Measurements from ENCODE around the gene ST8SIA1. TPM values are rescaled to one million over a fixed set of nuclear protein-coding genes. Genes with fewer than 3 reads are reported as not detected.

The ST8SIA1 gene
- total RNA-seq, 1 experiment from 2014 or later: not detected

- CTCF ChIA-PET: no interaction called here
- no peaks in the 10 kb centered on the region for H3K9me2 ChIP-seq (ENCODE audit: insufficient read depth)
- H4K20me1 ChIP-seq (ENCODE audit: insufficient read depth): no peaks in the 10 kb centered on the region
- ATAC-seq: no peak
- H3K9ac ChIP-seq (ENCODE audit: low read length): no peak overlapping the region
- DNase-seq (ENCODE audit: low read depth, low spot score): no peak
- RAD21 ChIA-PET (ENCODE audit: low non-redundant PET in 1 of 2, low total read pairs in 2 of 2, uncharacterized antibody in 2 of 2, unreplicated experiment in 2 of 2): no interaction called here
- no peaks in the 10 kb centered on the region for H3K4me1 ChIP-seq (ENCODE audit: control insufficient read depth in 1 of 2, insufficient read depth in 2 of 2, low read length in 2 of 2)
- H2AFZ ChIP-seq (ENCODE audit: low read depth, low read length, poor library complexity, severe bottlenecking): no peak overlapping the region
- POLR2A ChIA-PET: no interaction called here
- TF ChIP-seq EZH2 (IDR thresholded peaks at IDR 0.05): no peak
- TF ChIP-seq SRF (IDR thresholded peaks at IDR 0.05; ENCODE audit: low read depth): no peak
- no peak for TF ChIP-seq ZNF274 (IDR thresholded peaks at IDR 0.05; ENCODE audit: low read depth, low read length)
- TF ChIP-seq CBX3 (IDR thresholded peaks at IDR 0.05; ENCODE audit: low read depth): no peak
- TF ChIP-seq EGR1 (IDR thresholded peaks at IDR 0.05; ENCODE audit: low read depth): no peak
- TF ChIP-seq ZBTB33 (IDR thresholded peaks at IDR 0.05; ENCODE audit: extremely low read depth, insufficient replicate concordance, low read length): no peak
- TF ChIP-seq, protein P1, sequence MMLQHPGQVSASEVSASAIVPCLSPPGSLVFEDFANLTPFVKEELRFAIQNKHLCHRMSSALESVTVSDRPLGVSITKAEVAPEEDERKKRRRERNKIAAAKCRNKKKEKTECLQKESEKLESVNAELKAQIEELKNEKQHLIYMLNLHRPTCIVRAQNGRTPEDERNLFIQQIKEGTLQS (IDR thresholded peaks at IDR 0.05): no peak
- TF ChIP-seq, protein P2, sequence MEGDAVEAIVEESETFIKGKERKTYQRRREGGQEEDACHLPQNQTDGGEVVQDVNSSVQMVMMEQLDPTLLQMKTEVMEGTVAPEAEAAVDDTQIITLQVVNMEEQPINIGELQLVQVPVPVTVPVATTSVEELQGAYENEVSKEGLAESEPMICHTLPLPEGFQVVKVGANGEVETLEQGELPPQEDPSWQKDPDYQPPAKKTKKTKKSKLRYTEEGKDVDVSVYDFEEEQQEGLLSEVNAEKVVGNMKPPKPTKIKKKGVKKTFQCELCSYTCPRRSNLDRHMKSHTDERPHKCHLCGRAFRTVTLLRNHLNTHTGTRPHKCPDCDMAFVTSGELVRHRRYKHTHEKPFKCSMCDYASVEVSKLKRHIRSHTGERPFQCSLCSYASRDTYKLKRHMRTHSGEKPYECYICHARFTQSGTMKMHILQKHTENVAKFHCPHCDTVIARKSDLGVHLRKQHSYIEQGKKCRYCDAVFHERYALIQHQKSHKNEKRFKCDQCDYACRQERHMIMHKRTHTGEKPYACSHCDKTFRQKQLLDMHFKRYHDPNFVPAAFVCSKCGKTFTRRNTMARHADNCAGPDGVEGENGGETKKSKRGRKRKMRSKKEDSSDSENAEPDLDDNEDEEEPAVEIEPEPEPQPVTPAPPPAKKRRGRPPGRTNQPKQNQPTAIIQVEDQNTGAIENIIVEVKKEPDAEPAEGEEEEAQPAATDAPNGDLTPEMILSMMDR (IDR thresholded peaks at IDR 0.05 in 2 of 3, conservative IDR thresholded peaks at IDR 0.05 in 1 of 3; ENCODE audit: borderline replicate concordance in 1 of 3, insufficient read depth in 1 of 3, low read depth in 2 of 3, low read length in 2 of 3): no peak
- no peak for TF ChIP-seq CEBPB (IDR thresholded peaks at IDR 0.05; ENCODE audit: low read depth)
- no peak for TF ChIP-seq SP1 (IDR thresholded peaks at IDR 0.05; ENCODE audit: low read depth)
- TF ChIP-seq TCF7L2 (IDR thresholded peaks at IDR 0.05; ENCODE audit: borderline replicate concordance, extremely low read depth, insufficient read depth, insufficient read length): no peak
- TF ChIP-seq ZFX (IDR thresholded peaks at IDR 0.05): no peak
- TF ChIP-seq SIN3A (IDR thresholded peaks at IDR 0.05; ENCODE audit: low read depth): no peak
- BruUV-seq (replicated peaks): no TSS peak
- H3K27me3 ChIP-seq (ENCODE audit: insufficient read depth, low read length): no peaks in the 10 kb centered on the region
- intact Hi-C loops (cut with micrococcal nuclease): no loop called here
- no peak overlapping the region for H3K4me2 ChIP-seq (ENCODE audit: low read length)
- H3K36me3 ChIP-seq (ENCODE audit: control insufficient read depth in 1 of 2, insufficient read depth in 2 of 2, low read length in 2 of 2): no peaks in the 10 kb centered on the region
- H3K4me3 ChIP-seq (replicated peaks in 1 of 2; ENCODE audit: low read depth in 1 of 2, low read length in 2 of 2): no peak overlapping the region
- no peak overlapping the region for H3K27ac ChIP-seq (ENCODE audit: low read depth, low read length)
- no peaks in the 10 kb centered on the region for H3K79me2 ChIP-seq (ENCODE audit: insufficient read depth, low read length)
- H3K9me3 ChIP-seq (ENCODE audit: control insufficient read depth in 1 of 2, insufficient read depth in 1 of 2, low read depth in 1 of 2, low read length in 2 of 2): no peaks in the 10 kb centered on the region
Measured at GRCh38 chr12:22169376-22169775, 165.1 kb downstream of the ST8SIA1 start.
